ENCODE data around the gene PWWP2B.
"Not testable (repeated sequence)": the region's sequence is repeated elsewhere in the genome, so short reads cannot be mapped to it uniquely, and the experiment has no call there.

The PWWP2B gene

GRCh38 chr10:132385721-132386418 is 11.1 kb upstream of the PWWP2B start:
- Histone ChIP-seq H3K79me2 (ENCODE audit: insufficient read depth, low read length) (no peaks in the 10 kb centered on the region), H3K36me3 (ENCODE audit: low read length) (no peaks in the 10 kb centered on the region), H3K27me3 (ENCODE audit: low read length) (no peaks in the 10 kb centered on the region), H3F3A (ENCODE audit: insufficient read depth) (no peaks in the 10 kb centered on the region), H3K4me3 (ENCODE audit: insufficient read depth, low read length, poor library complexity, severe bottlenecking) (no peak overlapping the region), H3K4me2 (ENCODE audit: low read depth, low read length, poor library complexity, severe bottlenecking) (no peak overlapping the region), H3K9ac (ENCODE audit: low read length) (no peak overlapping the region), H3K9me3 (ENCODE audit: insufficient read depth, low read length) (no peaks in the 10 kb centered on the region), H3K27ac (ENCODE audit: low read depth, low read length) (no peak overlapping the region), H4K20me1 (ENCODE audit: low read depth, low read length) (no peaks in the 10 kb centered on the region), H3K9me2 (replicated peaks; ENCODE audit: insufficient read depth, low read length) (no peaks in the 10 kb centered on the region), H2AFZ (ENCODE audit: low read depth, low read length, severe bottlenecking) (no peak overlapping the region)
- TF ChIP-seq, protein P1, sequence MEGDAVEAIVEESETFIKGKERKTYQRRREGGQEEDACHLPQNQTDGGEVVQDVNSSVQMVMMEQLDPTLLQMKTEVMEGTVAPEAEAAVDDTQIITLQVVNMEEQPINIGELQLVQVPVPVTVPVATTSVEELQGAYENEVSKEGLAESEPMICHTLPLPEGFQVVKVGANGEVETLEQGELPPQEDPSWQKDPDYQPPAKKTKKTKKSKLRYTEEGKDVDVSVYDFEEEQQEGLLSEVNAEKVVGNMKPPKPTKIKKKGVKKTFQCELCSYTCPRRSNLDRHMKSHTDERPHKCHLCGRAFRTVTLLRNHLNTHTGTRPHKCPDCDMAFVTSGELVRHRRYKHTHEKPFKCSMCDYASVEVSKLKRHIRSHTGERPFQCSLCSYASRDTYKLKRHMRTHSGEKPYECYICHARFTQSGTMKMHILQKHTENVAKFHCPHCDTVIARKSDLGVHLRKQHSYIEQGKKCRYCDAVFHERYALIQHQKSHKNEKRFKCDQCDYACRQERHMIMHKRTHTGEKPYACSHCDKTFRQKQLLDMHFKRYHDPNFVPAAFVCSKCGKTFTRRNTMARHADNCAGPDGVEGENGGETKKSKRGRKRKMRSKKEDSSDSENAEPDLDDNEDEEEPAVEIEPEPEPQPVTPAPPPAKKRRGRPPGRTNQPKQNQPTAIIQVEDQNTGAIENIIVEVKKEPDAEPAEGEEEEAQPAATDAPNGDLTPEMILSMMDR (IDR thresholded peaks at IDR 0.05; ENCODE audit: insufficient read depth, low read length, poor library complexity, severe bottlenecking): no peak
- TF ChIP-seq EZH2phosphoT487 (conservative IDR thresholded peaks at IDR 0.05; ENCODE audit: low read length): no peak

GRCh38 chr10:132386419-132386831 is 10.6 kb upstream of the PWWP2B start:
- Histone ChIP-seq H4K20me1 (ENCODE audit: low read depth, low read length) (no peaks in the 10 kb centered on the region), H3K9me2 (replicated peaks; ENCODE audit: insufficient read depth, low read length) (no peaks in the 10 kb centered on the region), H2AFZ (ENCODE audit: low read depth, low read length, severe bottlenecking) (no peak overlapping the region), H3K4me3 (ENCODE audit: insufficient read depth, low read length, poor library complexity, severe bottlenecking) (no peak overlapping the region), H3K79me2 (ENCODE audit: insufficient read depth, low read length) (no peaks in the 10 kb centered on the region), H3K27ac (ENCODE audit: low read depth, low read length) (no peak overlapping the region), H3K9me3 (ENCODE audit: insufficient read depth, low read length) (no peaks in the 10 kb centered on the region), H3K4me2 (ENCODE audit: low read depth, low read length, poor library complexity, severe bottlenecking) (no peak overlapping the region), H3F3A (ENCODE audit: insufficient read depth) (no peaks in the 10 kb centered on the region), H3K9ac (ENCODE audit: low read length) (no peak overlapping the region), H3K27me3 (ENCODE audit: low read length) (no peaks in the 10 kb centered on the region), H3K36me3 (ENCODE audit: low read length) (no peaks in the 10 kb centered on the region)
- TF ChIP-seq EZH2phosphoT487 (conservative IDR thresholded peaks at IDR 0.05; ENCODE audit: low read length): no peak
- TF ChIP-seq, protein P1 (IDR thresholded peaks at IDR 0.05; ENCODE audit: insufficient read depth, low read length, poor library complexity, severe bottlenecking): no peak

DNA sequence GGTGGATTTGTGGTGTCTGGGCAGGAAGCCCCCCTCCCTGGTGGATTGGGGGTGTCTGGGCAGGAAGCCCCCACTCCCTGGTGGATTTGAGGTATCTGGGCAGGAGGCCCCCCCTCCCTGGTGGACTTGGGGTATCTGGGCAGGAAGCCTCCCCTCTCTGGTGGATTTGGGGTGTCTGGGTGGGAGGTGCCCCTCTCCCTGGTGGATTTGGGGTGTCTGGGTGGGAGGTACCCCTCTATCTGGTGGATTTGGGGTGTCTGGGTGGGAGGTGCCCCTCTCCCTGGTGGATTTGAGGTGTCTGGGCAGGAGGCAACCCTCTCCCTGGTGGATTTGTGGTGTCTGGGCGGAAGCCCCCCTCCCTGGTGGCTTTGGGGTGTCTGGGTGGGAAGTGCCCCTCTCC is 10.1 kb upstream of the PWWP2B start:
- not testable (repeated sequence) for H3K9ac ChIP-seq (ENCODE audit: low read length)

GRCh38 chr10:132387764-132388210 is 9.2 kb upstream of the PWWP2B start:
- Histone ChIP-seq H3F3A (ENCODE audit: insufficient read depth) (no peaks in the 10 kb centered on the region), H3K27me3 (ENCODE audit: low read length) (no peaks in the 10 kb centered on the region), H3K79me2 (ENCODE audit: insufficient read depth, low read length) (no peaks in the 10 kb centered on the region), H2AFZ (ENCODE audit: low read depth, low read length, severe bottlenecking) (no peak overlapping the region), H3K36me3 (ENCODE audit: low read length) (no peaks in the 10 kb centered on the region), H3K9me2 (replicated peaks; ENCODE audit: insufficient read depth, low read length) (no peaks in the 10 kb centered on the region), H3K4me2 (ENCODE audit: low read depth, low read length, poor library complexity, severe bottlenecking) (no peak overlapping the region), H4K20me1 (ENCODE audit: low read depth, low read length) (no peaks in the 10 kb centered on the region), H3K9me3 (ENCODE audit: insufficient read depth, low read length) (no peaks in the 10 kb centered on the region), H3K9ac (ENCODE audit: low read length) (no peak overlapping the region), H3K4me3 (ENCODE audit: insufficient read depth, low read length, poor library complexity, severe bottlenecking) (no peak overlapping the region), H3K27ac (ENCODE audit: low read depth, low read length) (no peak overlapping the region)
- TF ChIP-seq, protein P1 (IDR thresholded peaks at IDR 0.05; ENCODE audit: insufficient read depth, low read length, poor library complexity, severe bottlenecking): no peak
- TF ChIP-seq EZH2phosphoT487 (conservative IDR thresholded peaks at IDR 0.05; ENCODE audit: low read length): no peak

More for the DNA sequence above, 10.1 kb upstream of the PWWP2B start:
- not testable (repeated sequence) for H3K4me3 ChIP-seq (ENCODE audit: insufficient read depth, low read length, poor library complexity, severe bottlenecking); H3K9me3 ChIP-seq (ENCODE audit: insufficient read depth, low read length); H4K20me1 ChIP-seq (ENCODE audit: low read depth, low read length); H3K79me2 ChIP-seq (ENCODE audit: insufficient read depth, low read length); H2AFZ ChIP-seq (ENCODE audit: low read depth, low read length, severe bottlenecking); H3K27me3 ChIP-seq (ENCODE audit: low read length); H3K4me2 ChIP-seq (ENCODE audit: low read depth, low read length, poor library complexity, severe bottlenecking); H3F3A ChIP-seq (ENCODE audit: insufficient read depth); H3K27ac ChIP-seq (ENCODE audit: low read depth, low read length); H3K36me3 ChIP-seq (ENCODE audit: low read length); H3K9me2 ChIP-seq (replicated peaks; ENCODE audit: insufficient read depth, low read length)

Measured in SU-DHL-6 (cell line).